GM19452 (cell line): ENCODE data around the gene PRPF31.
A peak's percentile ranks its signal among the peaks of the same experiment; 100 is the strongest.

Source experiments
- ATAC-seq: cut with Tn5 transposase; IDR thresholded peaks from one replicate; pipeline ENCODE4 v1.9.1; 2021; ENCODE audit not compliant: unreplicated experiment

The PRPF31 gene

DNA sequence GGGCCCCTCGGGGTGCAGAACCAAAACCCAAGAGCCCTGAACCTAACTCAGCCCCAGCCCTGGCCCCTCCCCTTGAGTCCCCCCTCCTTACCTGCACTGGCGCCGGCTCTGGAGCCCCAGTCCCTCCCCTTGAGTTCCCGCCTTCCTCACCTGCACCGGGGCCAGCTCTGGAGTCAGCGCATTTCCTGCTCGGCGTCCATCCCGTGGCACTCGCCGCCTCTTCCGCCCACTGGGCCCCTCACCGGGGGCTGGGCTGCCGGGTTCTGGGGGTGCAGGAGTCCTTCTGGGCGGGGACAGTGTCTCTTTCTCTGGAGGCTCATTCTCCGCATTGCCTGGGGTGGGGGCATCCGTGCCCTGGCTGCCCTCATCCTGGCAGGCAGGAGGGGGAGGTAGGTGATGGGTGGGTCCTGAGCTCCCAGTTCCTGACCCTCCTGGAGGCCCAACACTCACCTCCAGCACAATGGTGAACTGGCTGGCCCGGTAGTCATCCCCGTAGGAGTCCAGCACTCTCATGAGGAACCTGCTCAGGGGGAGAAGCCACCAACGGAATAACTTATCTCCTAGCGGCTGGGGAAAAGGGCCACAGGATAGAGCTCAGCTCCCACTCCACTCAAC is 7.6 kb upstream of the PRPF31 start:
- no peak for ATAC-seq

GRCh38 chr19:54108496-54108895 is 7.1 kb upstream of the PRPF31 start:
- ATAC-seq: no peak

- ATAC-seq: no peak
These were observed 5.9 kb upstream of the PRPF31 start for GRCh38 chr19:54109651-54110050.

DNA sequence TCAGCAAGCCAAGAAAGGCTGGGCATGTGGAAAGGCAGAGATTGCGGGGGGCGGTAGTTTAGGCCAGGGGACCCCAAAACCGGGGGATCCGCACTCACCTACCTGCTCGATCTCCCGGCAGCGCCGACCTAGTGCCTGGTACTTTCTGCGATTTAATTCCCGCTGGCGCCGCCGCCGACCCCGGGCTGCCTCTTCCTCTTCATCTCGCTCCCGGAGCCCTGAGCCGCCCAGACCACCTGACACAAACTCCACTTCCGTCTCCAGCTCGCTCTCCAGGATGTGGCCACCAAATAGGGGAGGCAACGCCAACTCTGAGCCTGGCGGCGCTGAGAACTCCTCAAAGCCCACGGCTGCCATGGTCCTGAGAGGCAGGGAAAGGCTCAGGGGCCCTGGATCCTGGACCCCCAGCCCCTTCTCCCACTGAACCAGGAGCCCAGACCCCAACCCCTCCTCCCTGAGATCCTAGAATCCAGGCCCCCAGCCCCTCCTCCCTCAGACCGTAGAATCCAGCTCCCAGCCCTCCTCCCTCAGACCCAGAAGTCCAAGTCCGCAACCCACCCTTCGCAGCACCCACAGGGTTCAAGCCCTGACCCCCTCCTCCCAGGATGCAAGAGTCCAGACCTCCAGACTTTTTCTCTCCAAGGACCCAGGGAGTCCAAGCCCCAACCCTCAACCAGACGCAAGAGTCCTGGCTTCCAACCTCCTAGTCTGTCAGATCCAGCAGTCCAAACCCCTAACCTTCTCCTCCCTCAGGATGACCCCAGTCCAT is 1.0 kb upstream of the PRPF31 start:
- ATAC-seq: no peak

DNA sequence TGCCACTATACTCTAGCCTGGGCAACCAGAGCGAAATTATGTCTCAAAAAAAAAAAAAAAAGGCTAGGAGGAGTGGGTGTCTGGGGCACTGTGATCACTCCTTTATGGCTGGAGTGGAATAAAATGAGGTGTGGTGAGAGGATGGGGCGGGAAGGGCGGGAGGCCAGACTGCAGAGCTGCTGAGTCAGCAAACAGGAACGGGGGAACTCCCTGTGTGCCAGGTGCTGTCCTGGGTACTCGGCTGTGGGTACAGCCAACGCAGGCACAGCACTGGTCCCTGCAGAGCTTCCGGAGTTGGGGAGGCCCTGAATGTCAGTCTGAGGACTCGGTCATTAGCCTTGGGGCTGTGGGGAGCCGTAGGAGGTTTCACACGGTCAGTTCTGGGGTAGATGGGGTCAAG is 5.7 kb downstream of the PRPF31 start:
- ATAC-seq: no peak

- ATAC-seq: no peak
These were observed 8.1 kb downstream of the PRPF31 start for GRCh38 chr19:54123682-54124081.

DNA sequence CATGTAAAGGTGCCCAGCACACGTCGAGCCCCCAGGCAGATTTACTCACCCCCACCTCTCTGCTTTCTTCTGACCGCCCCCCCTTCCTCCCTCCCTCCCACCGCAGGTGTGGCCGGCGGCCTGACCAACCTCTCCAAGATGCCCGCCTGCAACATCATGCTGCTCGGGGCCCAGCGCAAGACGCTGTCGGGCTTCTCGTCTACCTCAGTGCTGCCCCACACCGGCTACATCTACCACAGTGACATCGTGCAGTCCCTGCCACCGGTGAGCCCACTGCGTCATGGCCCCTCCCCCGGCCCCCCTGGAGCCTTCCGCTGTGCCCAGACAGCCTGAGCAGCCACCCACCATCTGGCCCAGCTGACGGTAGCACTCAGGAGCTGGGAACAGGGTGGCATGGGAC is 8.8 kb downstream of the PRPF31 start:
- ATAC-seq: no peak

DNA sequence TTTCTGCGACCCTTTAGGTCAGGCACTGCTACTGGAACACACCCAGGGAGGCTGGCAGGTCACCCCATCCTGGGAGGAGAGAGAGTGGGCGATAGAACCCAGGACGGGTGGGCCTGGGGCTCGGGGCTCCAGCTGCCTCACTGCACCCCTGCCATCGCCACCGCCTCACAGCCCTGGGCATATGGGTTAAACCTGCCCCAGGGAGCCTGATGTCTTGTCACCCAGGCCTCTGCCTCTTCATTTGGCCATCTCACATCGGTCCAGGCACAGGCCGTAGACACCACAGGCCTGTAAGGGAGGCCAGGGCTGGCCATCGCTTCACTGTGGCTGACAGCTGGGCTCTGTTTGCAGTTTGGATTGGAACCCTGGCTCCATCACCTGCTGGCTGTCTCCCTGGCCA is 10.2 kb downstream of the PRPF31 start:
- ATAC-seq: no peak

DNA sequence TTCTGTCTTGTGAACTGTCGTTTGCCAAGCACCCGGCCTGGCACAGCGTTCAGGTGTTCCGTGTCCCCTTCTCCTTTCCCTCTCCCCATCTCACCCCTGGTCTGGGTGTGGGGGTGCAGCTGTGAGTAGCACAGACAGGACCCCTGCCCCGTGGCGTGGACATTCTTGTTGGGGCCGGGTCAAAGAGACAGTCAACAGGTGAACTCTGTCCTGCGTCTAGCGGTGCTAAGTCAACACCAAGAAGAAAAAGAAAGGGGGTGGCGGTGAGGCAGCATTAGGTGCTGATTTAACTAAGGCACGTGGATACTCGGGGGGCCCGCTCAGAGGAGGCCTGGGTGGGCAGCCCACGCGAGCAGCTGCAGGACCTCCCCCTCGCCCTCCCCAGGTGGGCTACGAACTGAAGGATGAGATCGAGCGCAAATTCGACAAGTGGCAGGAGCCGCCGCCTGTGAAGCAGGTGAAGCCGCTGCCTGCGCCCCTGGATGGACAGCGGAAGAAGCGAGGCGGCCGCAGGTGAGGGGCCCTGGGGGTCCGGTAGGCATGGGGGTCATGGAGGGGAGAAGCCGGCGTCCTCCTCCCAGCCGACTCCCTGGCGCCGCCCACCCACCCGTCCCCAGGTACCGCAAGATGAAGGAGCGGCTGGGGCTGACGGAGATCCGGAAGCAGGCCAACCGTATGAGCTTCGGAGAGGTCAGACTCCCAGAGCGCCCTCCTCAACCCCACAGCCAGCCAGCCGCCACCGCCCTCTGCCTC is 12.3 kb downstream of the PRPF31 start:
- ATAC-seq: no peak

DNA sequence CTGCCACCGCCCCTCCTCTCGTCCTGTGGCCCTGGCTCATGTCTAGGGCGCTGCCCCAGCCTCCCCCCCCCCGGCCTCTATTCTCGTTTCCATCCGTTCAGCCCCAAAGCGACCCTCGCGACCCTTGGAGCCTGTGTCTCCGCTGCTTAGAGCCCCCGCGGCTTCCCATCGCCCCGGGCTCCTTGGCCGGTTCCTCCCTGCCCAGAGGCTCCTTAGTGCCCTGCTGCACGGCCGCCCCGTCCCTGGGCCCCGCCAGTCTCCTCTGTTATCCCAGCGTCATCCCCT is 12.8 kb downstream of the PRPF31 start:
- ATAC-seq: no peak

GRCh38 chr19:54128796-54129616 is 13.5 kb downstream of the PRPF31 start:
- no peak for ATAC-seq

DNA sequence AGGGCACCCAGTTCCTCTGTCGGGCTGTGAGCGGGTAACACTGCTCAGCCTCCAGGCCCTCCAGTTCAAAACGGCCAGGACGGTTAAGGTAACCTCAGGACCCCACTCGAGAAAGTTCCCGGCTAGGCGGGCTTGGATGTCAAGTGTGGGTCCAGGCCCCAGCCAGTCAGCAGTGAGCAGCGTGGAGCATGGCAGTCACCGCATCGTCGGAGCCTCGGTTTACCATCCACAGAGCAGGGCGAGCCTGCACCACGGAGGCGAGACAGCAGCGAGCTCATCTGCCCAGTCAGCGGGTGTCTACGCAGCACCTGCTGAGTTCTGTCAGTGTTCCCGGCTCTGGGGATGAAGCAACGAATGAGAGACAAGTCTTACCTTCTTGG is 14.1 kb downstream of the PRPF31 start:
- ATAC-seq: no peak

GRCh38 chr19:54133312-54133956 is 17.9 kb downstream of the PRPF31 start:
- ATAC-seq: no peak

- ATAC-seq: no peak
These were observed 18.5 kb downstream of the PRPF31 start for GRCh38 chr19:54133957-54134590.

- ATAC-seq: no peak
These were observed 20.7 kb downstream of the PRPF31 start for GRCh38 chr19:54136086-54136863.

DNA sequence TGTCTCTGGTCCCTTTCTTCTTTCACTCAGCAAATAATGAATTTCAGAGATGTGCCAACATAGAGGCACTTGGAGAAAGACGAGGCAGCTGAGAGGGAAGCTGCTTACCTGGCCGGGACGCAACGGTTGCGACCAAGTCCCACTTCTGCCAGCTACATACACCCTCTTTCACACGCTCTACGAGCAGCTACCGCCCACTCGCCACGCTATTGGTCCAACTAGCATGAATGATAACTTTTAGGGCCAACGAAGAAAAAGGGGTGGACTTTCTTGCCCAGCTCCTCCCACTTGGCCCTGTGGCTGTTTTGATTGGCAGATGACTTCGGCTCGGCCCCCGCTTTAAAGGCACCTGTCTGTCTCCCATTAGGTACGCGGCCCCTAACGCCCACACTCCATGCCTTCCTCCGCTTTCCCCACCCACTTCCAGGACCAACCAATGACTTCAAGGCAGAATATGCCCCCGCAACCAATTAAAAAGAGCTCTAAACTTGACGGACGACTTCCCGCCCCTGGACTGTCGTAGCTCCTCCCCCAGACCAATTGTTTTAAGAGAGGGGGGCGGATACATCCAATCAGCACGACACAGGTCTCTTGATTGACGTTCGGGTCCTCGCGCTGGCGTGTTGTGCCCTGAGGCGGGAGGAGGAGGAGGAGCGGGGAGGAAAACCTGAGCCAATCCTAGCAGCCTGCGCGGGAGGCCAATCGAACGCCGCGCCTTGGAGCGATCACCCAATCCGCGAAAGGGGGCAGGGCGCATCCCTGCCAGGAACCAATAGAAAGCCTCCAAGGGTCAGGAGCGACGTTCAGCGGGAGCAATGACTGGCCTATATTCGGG is 21.5 kb downstream of the PRPF31 start:
- ATAC-seq: peak; percentile 77

DNA sequence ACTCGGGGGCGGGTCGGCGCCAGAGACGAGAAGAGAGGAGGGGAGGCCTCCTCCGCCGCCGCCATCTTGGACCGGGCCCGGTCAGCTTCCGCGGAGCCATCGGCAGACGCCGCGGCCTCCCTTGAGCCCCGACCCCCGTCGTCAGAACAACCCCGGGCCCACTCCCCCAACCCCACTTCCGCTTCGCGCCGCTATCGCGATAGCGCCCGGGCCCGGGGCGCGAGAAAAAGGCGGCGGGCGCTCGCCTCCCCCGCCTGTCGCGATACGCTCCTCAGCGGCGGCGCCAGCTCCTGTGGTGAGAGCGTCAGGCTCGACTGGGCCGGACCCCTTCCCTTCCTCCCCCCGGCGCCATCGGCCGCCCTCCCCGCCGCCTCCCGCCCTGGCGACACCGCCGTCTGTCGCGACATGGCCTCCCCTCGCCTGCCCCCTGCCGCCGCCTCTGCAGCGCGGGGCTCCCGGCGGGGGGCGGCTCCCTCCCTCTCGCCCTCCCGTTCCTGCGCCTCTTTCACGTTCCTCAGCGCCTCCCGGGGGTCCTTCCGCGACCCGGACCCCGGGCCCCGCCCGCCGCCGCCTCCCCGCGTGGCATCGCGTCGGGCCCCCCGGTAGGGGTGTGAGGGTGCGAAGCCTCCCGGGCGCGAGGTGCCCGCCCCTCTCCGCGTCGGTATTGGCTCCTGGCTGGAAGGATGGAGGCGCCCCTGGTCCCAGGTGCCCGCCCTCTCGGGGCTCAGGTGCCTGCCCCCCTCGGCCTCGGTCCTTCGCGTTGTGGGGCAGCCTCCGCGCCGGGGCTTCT is 22.3 kb downstream of the PRPF31 start, which contains the start of gene CNOT3:
TSS of gene CNOT3 (plus strand) at position 64 of the 790 bp plus-strand sequence. CDS start 5,217 bp downstream, outside the sequence.
- ATAC-seq: no peak
